Fibroblast of pulmonary artery (primary cell): ENCODE results near the gene PLD5.

Experiments used
- DNase-seq: peaks from one replicate; pipeline ENCODE4 v3.0.0-alpha.2; 2010; ENCODE audit warnings: low read depth
- H3K4me3 ChIP-seq: replicated peaks from 2 replicates; pipeline ENCODE4 v1.5.1; 2011; ENCODE audit warnings: low read depth, mild to moderate bottlenecking, control low read depth, low read length, moderate library complexity
- CTCF ChIP-seq: IDR thresholded peaks from 2 replicates; pipeline ENCODE4 v1.5.1; 2011; ENCODE audit warnings: mild to moderate bottlenecking, control low read depth, low read length, inconsistent platforms; ENCODE audit errors: missing control alignments

The PLD5 gene

GRCh38 chr1:242524571-242525359 is at the start of gene PLD5:
TSS of gene PLD5 (minus strand) at chr1:242524697.
- no peak for DNase-seq
- TF ChIP-seq CTCF, result no peak
- peak within 1 kb of the TSS; percentile 14 for H3K4me3 ChIP-seq

GRCh38 chr1:242569867-242570266 is 45.4 kb upstream of the PLD5 start:
- DNase-seq, result no peak

GRCh38 chr1:242568666-242569065 is 44.2 kb upstream of the PLD5 start:
- TF ChIP-seq CTCF, result no peak
- no peak for DNase-seq
- H3K4me3 ChIP-seq, result no peak overlapping the region

More at GRCh38 chr1:242569867-242570266, 45.4 kb upstream of the PLD5 start:
- no peak overlapping the region for H3K4me3 ChIP-seq
- TF ChIP-seq CTCF, result no peak

GRCh38 chr1:242567596-242567995 is 43.1 kb upstream of the PLD5 start:
- no peak for TF ChIP-seq CTCF
- no peak overlapping the region for H3K4me3 ChIP-seq
- no peak for DNase-seq

GRCh38 chr1:242556759-242557158 is 32.3 kb upstream of the PLD5 start:
- no peak for TF ChIP-seq CTCF
- no peak overlapping the region for H3K4me3 ChIP-seq
- no peak for DNase-seq

- DNase-seq, result no peak
- TF ChIP-seq CTCF, result no peak
These were observed 31.8 kb upstream of the PLD5 start for GRCh38 chr1:242556276-242556675.

GRCh38 chr1:242554577-242554976 is 30.1 kb upstream of the PLD5 start:
- no peak for TF ChIP-seq CTCF
- no peak for DNase-seq
- no peak overlapping the region for H3K4me3 ChIP-seq

More at GRCh38 chr1:242556276-242556675, 31.8 kb upstream of the PLD5 start:
- no peak overlapping the region for H3K4me3 ChIP-seq
